ENCODE measurements around the gene LARGE1.
"Not testable (repeated sequence)": the region's sequence is repeated elsewhere in the genome, so short reads cannot be mapped to it uniquely, and the experiment has no call there.

LARGE1 gene

DNA sequence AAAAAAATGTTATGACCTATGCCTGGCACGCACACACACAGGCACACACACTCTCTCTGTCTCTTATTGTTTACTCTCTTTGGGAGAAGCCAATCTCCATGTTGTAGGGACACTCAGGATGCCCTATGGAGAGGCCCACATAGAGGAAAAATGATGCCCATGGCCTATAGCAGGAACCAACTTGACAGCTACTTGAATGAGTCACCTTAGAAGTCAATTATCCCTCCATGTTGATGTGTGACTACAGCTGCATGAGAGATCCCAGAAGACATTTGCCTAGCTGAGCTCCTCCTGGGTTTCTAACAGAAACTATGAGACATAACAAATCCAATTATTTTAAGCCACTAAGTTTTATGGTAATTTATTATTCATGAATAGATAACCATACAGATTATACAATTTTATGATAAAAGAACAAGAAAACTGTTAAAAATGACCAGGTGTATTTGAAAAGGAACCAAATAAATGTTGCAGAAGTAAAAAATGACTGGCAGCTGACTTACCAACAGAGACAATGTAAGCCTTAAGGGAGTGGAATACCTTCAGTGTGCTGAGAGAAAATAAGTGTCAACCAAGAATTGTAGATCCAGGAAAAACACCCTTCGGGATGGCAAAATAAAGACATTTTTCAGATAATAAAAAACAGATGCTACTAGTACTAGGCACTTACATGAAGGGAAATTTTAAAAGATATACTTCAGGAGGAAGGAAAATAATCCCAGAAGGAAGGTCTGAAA is 458.4 kb downstream of the LARGE1 start:
- DNase-seq = no peak

DNA sequence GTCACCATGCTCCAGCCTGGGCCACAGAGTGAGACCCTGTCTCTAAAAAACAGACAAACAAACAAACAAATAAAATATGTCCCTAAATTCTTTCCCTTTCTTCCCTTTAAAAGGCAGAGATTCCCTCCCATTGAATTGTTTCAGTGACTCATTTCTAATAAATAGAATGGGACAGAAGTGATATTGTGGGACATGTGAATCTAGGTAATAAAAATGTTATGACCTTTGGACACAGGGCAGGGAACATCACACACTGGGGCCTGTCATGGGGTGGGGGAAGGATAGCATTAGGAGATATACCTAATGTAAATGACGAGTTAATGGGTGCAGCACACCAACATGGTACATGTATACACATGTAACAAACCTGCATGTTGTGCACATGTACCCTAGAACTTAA is 459.0 kb downstream of the LARGE1 start:
- not testable (repeated sequence) for DNase-seq

DNA sequence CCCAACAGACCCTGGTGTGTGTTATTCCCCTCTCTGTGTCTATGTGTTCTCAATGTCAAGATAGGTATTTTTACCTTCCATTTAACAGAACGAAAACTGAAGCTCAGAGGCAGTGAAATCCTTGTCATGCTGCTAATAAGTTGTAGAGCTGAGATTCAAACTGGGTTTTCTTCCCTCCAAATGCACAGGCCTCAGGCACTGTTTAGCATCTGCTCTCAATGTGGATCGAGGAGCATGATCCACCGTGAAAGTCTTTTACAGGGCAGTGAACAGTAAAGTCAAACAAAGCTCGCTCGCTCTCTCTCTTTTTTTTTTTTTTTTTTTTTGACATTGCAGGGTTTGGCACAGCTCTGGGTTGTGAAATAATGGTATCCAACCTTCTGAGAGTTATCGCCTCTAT is 461.1 kb downstream of the LARGE1 start:
- DNase-seq = no peak

DNA sequence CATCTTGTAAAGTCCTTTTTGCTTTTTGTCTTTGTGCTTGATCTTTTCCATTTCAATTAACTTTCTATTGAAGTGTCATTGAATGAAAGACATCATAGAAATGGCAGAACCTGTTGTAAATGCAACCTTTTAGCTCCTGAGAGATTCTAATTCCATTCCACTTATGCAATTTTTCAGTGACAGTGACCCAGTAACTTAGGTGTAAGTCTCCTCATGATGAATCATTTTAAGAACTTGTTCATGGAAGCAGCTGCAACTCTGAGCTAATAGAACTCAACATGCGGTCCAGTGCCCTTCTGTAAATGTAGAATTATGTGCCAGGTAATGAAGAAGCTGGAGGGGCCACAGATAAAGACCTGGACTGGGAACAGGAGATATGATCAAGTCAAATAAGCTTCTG is 463.8 kb downstream of the LARGE1 start:
- DNase-seq = no peak

DNA sequence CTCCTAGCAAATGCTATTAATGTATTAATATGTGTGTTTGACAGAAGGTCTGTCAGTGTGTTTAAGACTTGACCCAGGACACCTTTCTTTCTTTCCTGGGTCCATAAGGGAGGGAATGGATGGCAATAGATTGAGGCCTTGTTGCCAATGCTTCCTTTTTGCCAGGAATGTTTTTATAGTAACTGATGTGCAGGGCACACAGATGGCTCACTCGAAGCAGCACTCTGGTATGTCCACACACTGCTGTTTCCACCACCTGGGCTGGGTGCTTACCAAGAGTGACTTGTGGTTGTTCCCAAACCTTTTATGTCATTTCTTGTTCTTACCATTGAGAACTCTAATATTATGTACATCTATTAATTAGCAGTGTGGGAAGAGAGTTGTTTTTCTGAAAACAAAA is 465.2 kb downstream of the LARGE1 start:
- no peak for DNase-seq

DNA sequence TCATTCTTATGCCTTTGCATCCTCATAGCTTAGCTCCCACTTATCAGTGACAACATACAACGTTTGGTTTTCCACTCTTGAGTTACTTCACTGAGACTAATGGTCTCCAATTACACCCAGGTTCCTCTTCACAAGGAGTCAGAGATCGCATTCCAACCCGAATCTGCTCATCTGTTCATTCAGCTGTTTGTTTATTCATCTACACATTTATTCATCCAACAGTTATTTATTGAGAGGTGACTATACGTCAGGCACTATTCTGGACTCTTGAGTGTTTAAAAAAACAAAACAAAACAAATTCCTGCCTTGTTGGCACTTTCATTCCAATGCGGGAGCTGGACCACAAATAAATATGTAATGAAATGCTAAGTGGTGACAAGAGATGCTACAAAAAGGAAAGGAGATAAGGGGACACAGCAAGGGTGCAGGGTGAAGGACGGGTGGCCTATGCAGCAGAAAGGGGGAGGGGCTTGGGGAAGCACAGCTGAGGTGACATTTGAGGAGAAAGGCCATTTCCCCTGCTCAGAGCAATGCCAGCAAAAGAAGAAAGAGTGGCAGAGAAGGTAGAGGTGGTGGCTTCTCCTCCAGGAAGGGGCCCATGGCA is 468.3 kb downstream of the LARGE1 start:
- DNase-seq = no peak

DNA sequence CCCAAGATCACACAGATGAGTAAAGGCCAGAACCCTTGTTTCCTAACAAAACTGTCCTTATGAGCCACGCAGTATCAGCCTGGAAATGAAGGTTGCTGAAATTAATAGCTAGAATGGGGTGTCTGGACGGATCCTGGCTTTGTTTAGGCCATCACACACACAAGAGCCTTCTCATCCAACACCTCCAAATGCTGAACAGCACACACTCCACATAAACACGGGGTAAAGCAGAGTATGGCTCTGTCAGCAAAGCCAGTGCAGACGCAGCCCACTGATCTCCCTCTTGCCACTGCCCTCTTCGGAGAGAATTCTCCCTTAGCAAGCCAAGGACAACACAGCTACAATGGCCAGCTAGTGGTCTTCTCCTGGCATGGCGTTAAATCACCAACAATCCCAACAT is 469.5 kb downstream of the LARGE1 start:
- no peak for DNase-seq

DNA sequence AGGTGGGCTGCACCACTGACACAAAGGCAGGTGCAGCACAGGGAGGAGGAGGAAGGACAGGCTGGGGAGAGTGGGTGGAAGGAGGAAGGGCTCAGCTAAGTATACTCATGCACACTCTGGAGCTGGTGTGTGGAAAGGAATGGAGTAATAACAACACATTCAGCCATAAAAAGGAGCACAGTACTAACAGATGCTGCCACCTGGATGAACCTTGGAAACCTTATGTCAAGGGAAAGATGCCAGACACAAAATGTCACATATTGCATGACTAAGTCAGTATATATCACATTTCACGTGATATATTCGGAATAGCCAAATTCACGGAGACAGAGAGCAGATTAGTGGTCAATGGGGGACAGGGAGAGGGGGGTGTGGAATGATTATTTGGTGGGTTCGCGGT is 472.5 kb downstream of the LARGE1 start:
- DNase-seq = no peak

DNA sequence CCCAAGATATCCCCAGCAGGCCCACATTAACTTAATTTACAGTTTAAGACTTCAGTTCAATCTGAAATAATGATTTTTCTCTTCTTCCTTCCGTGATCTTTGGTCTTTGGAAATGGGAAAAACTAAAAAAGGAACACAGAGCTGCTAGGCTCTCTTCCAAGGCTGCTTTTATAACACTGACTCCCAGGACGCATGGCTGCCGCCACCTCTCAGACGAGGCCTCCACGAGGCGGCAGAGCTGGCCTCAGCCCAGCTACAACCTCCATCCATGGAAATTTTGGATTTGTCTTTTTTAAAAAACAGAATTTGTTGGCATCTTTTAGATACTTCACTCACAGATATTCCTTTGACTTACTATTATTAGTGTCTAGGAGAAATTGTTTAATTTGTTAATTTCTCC is 476.6 kb downstream of the LARGE1 start:
- no peak for DNase-seq

DNA sequence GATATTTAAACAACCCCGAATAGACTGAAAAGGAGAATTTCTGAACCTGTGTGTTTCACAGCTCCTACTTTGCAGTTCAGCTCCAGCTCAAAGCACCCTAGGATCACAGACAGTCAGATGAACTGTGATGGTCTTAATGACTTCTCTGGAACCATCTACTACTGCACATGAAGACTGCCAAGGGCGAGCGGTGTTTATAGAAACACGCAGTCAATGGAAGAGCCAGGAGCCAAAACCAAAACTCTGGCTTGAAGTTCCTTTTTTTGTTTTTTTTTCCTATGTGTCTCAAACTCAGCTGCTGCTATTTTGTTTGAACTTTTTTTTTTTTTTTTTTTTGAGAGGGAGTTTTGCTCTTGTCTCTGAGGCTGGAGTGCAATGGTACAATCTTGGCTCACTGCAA is 479.5 kb downstream of the LARGE1 start:
- no peak for DNase-seq

DNA sequence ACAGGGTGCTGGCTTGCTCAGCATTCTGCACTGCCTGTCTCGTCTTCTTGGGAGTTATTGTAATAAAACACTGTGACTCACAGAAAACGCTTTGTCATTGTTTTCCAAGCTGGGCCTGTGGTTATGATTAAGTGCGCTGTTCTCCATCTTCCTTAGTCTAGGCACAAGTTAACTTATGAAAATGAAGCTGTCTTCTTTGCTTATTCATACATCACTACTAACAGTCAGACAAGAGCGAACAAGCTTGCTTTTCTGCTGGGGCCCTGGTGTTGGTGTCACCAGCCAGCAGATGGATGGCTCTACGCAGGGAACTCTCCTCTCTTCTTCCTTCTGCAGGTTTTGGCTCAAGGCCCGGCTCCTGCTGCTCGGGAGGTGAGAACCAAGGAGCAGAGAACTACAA is 482.0 kb downstream of the LARGE1 start:
- DNase-seq = no peak

DNA sequence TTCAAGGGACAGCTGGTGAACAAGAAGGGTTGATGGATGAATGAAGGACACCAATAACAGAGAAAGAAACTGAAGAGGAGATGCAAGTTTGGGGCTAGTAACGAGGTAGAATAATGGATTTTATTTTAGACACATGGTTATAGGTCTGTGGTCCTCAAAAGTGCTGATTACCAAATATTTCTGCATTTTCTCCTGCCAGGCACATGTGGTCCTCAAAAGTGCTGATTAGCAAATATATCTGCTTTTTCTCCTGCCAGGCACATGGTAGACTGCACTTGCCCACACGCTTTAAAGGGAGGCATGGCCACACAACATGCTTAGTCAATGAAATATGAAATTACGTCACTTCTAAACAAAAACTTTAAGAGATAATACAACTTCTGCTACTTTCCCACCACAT is 489.0 kb downstream of the LARGE1 start:
- DNase-seq = no peak

DNA sequence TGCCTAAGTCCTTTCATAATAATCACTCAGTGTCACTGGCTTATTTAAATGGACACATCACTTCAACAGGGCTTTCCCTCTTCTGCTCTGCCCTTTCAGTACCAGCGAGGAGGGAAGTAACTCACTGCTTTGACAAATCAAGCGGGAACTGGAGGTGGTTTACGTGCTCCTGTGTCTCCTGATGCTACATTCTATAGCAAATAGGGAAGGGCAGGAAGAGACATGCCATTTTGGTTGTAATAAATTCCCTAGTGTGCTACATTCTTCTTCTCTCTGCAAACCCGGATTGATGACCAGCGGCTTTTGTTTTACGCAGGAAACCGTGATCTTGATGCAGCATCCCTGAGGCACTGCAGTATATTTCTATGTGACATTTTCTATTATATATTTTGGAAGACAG is 491.0 kb downstream of the LARGE1 start:
- no peak for DNase-seq

DNA sequence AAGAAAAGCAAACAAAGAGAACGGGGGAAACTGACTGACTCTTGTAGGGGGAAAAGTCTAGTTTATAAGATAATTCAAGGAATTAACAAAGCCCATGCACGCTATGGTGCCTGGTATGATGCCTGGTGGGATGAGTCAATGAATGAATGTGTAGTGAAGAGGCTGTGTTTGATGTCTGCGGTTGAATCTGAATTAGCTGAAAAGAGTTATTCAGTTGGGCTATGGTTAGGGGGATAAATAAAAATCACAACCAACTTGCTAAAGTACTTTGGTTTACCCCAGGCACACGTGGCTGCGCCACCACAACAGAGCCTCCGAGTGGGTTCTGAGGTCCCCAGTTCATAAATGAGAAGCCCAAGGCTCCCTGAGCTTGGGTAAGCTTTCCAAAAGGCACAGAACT is 492.8 kb downstream of the LARGE1 start:
- no peak for DNase-seq

DNA sequence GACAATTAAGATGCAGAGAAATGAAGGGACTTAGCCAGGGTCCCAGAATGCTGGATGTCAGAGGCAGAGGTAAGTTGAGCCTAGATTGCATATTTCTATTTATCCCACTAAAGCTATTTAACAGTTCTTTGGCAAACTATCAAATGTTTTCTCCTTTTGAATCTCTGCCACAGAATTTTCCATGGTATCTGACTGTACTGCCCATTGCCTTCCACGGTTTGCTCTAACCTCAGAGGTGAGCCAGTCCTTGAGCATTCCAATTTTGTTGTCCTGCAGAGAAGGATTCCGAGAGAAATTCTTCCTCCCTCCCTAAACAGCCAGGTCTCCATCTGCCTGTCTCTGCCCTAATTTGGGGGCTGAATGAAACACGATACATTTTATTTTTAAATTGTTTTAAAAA is 493.8 kb downstream of the LARGE1 start:
- no peak for DNase-seq

DNA sequence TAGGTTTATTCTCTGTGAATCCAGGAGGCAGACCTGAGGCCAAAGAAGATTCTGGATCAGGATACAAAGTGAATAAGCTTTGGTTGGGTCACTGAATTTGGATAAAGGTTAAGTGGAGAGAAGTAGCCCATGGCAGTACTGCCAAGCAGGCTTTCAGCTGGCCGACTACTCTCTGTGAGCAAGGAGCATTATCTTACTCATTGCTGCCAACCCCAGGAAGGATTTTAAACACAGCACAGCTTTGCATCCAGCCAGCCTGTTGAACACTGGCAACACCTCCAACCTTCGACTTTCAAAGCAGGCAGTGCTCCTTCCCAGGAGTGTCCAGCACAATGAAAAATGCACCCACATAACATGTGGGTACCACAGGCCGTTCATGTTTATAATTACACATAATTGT is 498.4 kb downstream of the LARGE1 start:
- DNase-seq = no peak

DNA sequence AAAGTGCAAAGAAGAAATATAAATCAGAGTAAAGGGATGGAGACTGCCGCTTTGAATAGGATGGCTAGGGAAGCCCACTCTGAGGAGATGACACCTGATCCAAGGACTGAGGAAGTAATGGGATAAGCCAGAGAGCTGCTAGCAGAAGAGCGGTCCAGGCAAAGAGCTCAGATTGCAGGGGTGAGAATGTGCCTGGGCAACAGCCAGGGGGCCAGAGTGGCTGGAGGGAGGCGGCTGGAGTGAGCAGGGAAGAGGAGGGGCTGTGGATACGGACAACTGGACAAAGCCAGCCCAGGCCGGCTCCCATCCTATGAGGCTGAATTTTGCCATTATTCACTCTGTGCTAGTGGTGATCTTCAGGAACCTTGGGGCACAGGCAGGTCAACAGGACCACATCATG is 501.8 kb downstream of the LARGE1 start:
- DNase-seq = no peak

DNA sequence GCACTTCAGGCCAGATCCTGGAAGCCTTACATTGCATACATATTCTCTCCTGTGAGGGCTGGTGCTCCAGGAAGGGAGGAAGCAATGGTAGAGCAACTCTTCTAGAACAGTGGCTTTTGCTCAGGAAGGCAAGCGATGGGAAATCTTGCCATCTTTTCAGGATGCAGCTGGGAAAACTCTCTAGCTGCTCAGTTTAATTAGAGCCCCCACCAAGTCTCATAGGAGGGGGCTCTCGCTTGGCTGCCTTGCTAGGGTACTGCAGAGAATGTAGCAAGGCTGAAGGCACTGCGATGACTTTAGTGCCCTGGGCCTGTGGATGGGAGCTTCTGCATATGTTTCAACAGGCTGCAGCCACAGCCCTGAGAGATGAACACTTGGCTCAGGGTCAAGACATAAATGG is 504.9 kb downstream of the LARGE1 start:
- DNase-seq = no peak

DNA sequence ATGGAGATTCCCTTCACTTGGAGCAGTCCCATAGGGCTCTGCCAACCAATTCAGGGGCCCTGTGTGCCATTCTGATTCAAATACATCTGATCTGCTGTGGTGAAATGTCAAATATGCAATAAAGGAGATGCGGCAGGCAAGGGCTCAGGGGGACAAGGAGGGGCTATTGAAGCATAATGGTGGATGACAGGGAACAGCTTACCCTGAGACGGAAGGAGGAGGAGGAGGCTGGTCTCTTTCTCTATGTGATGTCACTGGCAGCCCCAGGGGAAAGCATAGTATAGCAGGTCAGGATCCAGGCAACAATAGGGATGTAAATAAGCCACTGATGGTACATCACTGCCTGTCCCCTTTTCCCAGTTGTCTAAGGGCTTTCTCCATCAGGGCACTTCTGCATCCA is 511.2 kb downstream of the LARGE1 start:
- no peak for DNase-seq

DNA sequence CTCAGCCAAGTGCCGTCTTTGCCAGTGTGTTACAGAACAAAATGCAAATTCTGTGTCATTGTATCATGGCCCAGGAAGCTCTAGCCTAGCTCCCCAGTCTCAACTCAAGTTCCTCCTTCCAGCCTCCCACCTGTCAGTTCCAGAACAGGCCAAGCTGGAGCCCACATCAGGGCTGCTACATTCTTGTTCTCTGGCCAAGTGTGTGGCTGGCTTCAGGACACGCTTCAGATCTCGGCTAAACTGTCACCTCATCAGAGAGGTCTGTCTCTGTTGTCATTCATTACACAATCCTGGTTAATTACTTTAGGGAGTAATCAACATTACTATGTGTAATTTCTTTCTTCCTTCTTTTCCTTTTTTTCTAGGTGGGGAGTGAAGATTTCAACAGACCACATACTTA is 515.1 kb downstream of the LARGE1 start:
- no peak for DNase-seq

DNA sequence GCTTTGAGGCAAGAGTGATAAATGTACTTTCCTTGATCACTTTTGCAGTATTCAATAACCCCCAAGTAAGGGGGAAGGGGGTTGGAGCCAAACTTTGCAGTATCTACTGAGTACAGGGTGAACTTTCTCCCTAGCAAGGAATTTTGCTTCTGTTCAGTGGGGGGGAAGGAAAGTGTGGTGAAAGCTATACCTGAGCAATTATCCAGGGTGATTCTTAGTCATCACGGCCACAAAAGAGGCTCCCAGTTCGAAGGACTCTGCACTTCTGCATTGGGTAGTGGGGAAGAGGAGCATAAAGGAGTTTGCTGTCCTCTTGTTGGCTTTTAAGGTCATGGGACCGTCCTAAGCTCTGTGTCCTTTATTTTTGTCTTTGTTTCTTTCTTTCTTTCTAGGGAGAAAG is 515.6 kb downstream of the LARGE1 start:
- no peak for DNase-seq

DNA sequence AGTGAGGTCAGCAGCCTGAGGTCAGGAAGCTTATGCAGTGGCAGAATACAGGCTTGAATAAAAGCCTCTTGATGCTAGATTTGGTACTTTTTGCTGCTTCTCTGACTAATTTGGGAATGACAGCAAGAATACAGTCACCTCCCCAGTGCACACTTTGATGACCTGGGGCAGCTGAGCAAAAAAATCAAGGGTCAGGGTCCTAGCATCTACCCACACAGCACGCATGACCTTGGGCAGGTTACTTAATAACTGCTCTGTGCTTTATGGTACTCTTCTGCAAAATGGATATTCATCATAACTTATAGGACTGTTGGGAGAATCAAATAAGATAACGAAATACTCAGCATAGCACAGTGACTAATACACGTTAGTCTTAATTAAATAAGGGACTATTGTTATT is 518.0 kb downstream of the LARGE1 start:
- no peak for DNase-seq

DNA sequence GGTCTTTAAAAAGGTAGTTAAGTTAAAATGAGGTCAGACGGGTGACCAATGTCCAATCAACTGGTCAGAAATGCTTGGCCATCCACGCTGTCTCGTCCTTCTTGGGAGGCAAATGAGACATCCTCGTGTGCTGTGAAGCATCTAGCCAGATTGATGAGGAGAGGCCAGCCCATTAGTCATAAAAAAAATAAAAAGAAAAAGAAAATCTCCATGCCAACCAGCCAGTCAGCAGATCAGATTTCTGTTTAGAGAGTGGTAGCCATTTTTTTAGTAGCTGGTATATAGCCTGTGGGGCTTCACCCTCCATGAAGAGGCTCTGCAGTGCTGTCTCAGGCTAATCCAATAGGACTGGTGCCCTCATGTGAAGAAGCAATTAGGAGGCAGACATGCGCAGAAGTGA is 519.0 kb downstream of the LARGE1 start:
- DNase-seq = no peak

DNA sequence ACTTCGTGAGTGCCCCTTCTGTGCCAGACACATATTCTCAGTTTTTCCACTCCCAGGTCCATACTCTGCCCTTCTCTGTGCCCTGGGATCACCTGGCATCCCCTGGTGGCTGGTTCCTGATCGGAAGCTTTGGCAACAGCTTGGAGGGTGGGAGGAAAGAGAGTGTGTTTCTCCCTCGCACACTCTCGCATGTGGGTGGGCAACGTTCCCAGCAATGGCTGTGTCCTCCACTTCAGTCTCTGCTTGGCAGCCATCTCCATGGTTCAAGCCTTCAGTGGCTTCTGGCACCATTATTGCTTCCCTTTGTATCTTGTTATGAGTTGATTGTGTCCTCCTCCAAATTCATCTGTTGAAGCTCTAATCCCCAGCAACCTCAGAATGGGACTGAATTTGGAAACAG is 519.4 kb downstream of the LARGE1 start:
- DNase-seq = no peak
